GM19395 (cell line): Measurements from ENCODE around the gene CNTNAP2.
A peak's percentile ranks its signal among the peaks of the same experiment; 100 is the strongest.
"Not testable (repeated sequence)": the region's sequence is repeated elsewhere in the genome, so short reads cannot be mapped to it uniquely, and the experiment has no call there.

Experiments
- ATAC-seq: cut with Tn5 transposase; IDR thresholded peaks from one replicate; pipeline ENCODE4 v1.9.1; 2021; ENCODE audit warnings: mild to moderate bottlenecking, moderate library complexity; ENCODE audit not compliant: unreplicated experiment

Gene CNTNAP2

DNA sequence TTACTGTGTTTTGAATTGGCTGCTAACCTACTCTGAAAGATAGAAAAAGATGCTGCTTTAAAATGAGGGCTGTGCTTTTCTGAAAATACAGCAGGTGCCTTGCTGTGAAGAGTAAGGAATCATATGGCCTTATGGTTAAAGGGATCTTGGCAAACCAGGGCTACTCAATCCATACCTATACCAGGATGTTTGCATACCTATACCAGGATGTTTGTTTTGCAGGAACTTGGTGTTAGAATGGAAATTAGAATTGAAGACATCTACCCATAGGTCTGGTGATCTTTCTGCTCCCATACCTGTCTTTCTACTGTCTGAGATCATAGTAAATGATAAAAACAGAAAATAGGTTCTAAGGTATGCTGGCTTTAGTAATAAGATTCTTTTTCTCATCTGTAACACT lies 2273.8 kb downstream of the CNTNAP2 start:
- ATAC-seq = no peak

DNA sequence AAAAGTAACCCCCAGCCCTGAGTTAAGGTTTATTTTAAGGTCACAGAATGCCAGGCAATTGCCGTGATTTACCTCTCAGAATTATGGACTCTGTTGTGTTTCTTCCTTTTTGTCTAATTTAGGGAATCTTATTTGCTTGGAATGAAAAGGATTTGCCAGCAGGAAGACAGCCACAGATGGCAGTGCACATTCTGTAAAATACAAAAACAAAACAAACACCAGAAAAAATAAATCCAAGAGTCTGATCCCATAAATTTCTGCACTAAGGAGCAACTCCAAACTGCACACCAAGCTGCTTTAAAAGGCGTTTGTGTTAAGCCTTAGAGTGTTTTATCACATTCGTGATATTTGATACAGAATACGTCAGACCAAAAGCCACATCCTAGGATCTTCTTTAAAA lies 2275.0 kb downstream of the CNTNAP2 start:
- no peak for ATAC-seq

DNA sequence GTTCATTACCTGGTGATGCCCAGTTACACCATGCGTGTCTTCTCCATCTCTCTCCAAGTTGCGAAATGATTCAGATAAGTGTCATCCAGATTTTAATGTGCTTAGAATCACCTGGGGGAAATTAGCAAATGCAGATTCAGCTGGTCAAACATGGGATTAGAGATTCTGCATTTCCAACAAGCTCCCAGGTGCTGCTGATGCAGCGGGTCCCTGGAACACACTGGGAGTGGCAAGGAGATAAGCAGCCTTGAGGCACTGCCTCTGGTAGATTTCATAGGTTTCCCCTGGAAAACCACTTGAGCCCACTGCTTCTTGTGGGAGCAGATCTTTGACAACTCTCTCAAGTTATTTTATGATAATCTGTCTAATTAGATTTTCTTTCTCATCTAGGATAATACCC lies 2278.0 kb downstream of the CNTNAP2 start:
- no peak for ATAC-seq

DNA sequence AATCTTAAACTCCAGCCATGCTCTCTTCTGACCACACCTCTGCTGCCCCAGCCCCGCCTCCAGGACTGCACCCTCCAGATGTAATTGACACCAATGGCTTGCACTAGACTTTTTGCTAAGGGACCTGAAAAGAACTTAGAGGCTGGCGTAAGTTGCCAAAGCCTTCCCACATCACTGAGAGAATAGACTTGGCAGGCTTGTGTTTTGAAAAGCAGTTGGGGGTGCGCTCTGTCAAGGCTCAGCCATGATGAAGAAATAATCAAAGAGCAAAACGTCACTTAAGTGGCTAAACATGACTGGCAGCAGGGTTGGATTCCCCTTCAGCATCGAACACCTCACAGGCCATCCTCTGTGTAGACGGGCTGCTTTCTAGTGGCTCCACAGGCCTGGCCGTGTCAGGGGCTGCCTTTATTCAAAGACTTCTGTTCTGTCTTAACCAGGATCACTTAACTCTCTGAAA lies 2278.8 kb downstream of the CNTNAP2 start:
- ATAC-seq = no peak

DNA sequence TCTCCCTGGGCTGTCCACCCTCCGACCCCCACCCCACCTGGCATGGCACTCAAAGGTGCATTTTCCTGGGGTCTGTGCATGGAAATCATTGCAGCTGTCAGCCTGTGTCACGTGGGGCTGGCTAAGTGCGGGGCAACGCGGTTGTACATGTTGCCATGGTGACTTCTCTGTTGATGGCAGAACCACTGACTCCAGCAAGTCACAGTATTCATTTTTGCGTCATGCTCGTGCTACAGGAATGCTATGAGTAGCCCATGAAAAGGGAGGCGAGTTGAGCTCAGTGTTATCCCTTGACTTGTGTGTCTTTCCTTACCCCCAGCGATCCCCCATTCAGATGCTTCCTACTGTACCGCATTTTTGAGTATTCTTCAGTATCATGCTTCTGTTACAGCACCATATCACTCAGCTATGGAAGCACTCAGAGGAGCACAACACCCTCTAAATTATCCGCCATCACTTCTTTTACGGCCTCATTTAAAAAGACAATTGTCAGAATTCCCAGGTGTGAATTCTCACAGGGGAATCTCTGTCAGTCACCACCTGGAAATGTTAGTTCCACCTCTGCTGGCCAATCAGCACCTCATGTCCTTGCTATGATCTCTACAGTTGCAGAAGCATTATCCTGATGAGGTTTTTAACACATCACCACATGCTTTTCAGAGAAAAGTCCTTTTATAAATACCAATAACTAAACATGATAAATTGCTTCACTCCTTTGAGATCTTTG lies 2279.6 kb downstream of the CNTNAP2 start:
- no peak for ATAC-seq

DNA sequence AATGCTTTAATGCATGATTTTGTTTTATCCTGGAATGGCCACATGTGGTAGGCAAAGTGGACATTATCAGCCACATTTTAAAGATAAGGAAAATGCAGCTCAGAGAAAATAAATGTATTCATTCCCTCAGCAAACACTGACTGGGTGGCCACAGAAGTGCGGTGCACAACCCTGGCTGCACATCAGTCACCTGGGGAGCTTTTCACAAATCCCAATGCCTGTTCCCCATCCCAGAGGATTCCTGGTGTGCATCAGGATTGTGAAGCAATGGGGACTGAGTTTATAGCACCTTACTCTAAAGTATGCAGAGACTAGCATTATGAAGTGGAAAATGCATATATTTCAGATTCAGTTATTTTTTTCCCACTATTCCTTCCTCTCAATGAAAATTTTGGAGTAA lies 2280.5 kb downstream of the CNTNAP2 start:
- ATAC-seq = no peak

DNA sequence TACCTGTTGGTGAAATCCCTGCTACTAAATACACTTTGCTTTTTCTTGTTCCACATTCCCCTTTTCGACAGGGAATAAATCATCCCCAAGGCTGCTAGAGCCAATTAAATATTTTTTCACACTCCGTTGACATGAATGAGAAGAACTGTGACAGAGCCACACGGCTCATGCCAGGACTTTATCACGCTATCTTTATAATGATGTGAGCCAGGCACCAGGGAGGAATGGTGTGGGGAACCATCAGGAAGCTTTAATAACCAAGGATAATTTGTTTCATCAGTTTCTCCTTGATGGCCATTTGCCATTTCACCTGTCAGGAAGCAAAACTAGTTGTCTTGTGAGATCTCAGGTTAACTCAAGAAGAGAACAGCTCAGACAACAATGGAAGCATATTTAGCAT lies 2280.9 kb downstream of the CNTNAP2 start:
- ATAC-seq = no peak

DNA sequence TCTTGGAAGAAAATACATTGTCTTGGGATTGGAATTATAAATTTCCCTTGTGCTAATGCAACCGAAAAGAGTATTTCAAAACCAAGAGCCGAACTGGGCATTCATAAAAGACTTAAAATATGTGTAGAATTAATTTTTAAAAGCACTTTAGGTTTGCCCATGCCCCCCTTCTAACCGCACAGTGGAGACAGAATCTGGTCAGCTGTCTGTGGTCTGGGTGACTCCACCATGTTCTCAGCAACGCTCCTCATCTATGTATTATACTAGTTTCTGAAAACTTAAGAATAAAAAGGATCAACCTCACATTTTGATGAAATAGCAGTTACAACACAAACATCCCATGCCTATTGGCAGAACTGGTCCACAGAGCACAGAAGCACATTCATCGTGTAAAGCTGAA lies 2281.4 kb downstream of the CNTNAP2 start:
- ATAC-seq = no peak

DNA sequence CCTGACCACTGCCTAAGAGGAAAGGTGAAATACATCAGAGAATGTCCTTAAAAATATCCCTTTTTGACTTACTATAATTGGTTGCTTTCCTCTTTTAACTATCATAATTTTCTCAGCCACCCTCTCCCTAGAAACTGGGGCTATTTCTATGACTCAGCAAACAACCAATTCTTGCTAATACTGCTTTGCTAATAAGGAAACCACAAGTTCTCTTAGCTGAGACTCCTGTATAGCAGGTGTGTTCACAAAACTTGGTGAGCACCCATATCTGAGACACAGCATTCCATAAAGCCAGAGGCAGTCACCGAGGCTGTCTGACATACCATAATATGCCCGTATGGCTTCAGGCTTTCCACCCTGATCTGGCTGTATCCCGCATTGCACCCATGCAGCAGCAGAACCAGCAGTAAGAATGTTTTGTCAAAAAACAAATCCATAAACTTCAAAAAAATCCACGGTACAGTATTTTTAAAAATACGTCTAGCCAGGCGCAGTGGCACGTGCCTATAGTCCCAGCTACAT lies 2282.3 kb downstream of the CNTNAP2 start:
- peak; percentile 90 for ATAC-seq

DNA sequence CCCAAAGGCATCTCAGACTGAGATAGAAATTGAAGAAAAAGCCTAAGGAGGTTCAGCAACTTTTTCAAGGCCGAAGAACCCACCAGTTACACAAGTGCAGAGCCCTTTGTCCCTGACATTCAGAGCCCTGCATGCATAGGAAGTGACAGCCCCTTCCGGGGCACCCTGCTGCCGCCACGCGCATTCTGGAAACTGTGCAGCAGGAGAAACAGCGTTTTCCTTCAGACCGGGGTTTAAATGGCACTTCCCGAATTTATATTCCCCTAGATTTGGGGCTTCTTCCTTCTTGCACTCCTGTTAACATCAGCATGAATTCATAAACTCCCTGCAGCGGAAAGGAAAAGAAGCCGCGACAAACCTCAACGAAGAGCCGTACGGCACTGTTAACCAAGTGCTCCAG lies 2283.5 kb downstream of the CNTNAP2 start:
- ATAC-seq = no peak

DNA sequence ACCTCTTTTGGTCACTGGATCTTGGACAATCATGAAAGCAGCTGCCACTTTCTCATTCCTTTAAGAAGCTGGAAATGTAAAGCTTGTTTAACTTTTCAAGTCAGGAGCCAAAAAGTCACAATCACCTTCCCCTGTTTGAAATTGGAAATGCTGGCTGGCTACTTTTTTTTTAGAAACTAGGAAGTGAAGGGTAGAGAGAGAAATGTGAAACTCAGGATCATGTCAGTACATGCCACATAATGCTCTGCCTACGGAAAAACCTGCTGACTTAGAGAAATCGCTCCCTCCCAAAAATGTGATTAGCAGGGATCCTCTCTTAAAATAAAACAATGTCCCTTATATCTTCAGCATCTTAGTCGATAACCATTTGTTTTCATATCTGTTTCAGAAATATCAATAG lies 2285.6 kb downstream of the CNTNAP2 start:
- no peak for ATAC-seq

DNA sequence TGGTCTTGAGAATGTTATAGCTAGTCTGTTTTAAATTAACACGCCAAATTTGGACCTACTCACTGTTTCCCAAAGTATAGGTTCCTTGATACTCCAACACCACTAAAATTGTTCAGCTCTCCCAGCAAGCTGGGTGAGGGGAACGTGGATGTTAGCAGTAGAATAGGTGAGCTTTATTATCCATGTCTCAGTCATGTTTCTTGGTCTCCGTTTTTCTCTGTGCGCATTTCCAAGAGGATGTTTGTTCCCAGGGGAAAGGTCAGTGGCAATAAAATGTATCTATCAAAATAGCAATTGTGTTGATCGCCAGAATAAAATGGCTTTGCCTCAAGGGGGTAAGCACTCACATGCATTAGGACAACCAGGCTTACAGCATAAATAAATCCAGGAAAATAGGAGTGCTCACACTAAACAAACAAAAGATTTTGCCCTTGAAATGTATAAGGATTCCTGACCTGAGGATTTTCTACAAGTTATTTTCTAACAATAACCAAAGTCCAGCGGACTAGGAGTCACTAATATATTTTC lies 2286.9 kb downstream of the CNTNAP2 start:
- ATAC-seq = no peak

DNA sequence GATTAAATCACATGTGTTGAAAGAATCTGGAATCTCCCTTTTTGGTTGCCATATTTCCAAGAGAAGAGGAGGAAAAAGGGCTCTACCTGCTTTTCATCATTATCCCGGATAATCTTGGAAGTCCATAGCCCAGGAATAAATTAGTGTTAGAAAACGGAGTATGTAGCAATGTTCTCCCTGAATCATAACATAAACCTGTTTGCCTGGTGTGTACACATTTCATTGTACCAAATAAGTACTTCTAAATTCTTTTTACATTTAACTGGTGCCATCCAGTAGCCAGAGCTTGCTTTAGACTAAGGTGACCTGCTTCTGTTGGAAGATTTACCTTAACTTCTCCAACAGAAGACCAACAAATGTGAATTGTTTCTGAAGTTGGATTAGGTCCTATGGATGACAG lies 2291.7 kb downstream of the CNTNAP2 start:
- ATAC-seq = no peak

DNA sequence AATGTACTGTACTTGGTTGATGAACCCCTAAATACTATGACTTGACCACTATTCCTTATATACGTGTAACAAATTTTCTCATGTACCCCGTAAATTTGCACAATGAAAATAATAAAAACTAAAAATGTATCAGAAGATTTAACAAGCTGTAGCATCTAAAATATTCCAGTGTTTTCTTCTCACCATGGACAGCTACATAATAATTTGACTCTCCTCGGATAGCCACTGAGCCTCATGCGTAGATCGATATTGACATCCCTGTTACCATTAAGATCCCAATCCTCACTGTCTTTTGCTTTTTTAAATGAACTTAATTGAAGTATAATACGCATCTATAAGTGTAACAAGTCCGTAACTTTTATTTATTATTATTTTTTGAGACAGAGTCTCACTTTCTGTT lies 2294.3 kb downstream of the CNTNAP2 start:
- ATAC-seq = no peak

DNA sequence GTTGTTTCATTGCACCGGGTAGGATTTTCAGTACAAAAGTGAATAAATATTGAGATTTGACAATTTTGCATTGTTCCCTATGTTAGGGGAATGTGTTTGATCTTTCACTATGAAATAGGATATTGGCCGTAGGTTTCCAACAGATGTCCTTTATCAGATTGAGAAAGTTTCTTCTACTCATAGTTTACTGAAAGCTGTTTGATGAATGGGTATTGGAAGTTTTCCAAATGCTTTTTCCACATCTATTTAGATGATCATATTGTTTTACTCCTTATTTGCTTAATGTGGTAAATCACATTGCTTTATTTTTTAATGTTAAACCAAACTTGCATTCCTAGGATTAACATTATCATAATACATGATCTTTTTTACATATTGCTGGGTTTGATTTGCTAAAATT lies 2296.1 kb downstream of the CNTNAP2 start:
- no peak for ATAC-seq

DNA sequence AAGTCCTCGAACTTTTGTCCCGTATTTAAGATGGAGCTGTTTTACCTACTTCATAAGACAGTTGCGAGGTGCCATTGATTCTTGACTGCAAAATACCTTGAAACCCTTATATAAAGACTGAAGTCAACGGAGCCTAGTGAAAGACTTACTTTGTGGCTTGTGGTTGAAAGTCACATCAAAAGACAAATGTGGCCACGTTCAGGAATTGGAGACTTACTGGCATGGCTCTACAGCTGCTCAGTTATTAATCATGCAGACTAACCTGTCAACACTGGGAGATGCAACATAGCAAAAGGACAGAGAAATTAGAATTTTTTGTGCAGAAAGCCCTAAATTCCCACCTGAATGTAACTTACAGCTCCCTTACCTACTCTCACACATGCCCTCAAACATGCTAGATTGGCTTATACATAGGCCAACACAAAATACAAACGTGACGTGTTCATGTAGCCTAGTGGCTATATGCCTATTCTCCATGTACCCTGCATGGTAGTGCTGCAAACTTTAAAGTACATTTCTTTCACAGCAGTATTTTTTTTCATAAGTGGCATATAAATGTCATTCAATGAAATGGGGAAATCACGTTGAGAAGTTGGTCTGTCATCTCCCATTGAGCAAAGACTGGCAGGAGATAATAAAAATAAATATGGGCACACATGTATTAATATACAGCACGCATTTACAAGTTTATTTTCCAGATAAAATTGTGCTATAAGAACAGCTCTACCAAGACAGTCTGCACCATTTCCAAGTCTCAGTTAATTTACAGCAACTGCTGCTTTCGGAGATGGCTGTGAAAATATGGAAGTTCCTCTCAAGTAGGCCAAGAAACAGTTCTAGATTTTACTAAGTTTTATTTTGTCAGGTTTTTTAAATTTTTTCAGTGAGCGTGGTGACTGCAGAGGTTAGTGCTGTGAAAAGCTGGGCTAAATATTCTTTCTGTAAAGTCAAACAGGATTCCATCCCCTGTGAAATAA lies 2303.5 kb downstream of the CNTNAP2 start:
- peak; percentile 99 for ATAC-seq

DNA sequence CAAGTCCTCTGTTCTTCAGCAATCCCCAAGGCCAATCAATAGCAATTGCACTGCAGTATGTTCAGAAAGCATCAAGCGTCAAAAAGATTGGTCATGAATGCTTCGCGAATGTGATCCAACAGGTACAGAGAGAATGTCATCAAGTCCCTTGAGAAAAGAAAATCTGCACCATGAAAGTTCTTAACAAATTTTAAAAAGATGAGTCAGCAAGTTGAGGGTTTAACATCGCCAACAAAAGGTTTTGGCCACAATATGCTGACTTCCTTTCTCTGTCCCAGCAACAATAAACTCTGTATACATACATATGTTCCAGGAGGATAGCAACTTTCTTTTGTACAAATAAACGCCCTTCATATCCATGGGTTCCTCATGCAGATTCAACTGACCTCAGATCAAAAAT lies 2305.4 kb downstream of the CNTNAP2 start:
- no peak for ATAC-seq

DNA sequence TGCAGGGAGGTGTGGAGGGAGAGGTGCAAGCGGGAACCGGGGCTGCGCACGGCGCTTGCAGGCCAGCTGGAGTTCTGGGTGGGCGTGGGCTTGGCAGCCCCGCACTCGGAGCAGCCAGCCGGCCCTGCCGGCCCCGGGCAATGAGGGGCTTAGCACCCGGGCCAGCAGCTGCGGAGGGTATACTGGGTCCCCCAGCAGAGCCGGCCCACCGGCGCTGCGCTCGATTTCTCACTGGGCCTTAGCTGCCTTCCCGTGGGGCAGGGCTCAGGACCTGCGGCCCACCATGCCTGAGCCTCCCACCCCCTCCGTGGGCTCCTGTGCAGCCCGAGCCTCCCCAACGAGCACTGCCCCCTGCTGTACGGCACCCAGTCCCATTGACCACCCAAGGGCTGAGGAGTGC lies 2309.8 kb downstream of the CNTNAP2 start:
- not testable (repeated sequence) for ATAC-seq

DNA sequence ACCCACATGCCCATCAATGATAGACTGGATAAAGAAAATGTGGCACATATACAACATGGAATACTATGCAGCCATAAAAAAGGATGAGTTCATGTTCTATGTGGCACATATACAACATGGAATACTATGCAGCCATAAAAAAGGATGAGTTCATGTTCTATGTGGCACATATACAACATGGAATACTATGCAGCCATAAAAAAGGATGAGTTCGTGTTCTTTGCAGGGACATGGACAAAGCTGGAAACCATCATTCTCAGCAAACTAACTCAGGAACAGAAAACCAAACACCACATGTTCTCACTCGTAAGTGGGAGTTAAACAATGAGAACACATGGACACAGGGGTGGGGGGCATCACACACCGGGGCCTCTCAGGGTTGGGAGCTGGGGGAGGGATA lies 2314.1 kb downstream of the CNTNAP2 start:
- not testable (repeated sequence) for ATAC-seq

DNA sequence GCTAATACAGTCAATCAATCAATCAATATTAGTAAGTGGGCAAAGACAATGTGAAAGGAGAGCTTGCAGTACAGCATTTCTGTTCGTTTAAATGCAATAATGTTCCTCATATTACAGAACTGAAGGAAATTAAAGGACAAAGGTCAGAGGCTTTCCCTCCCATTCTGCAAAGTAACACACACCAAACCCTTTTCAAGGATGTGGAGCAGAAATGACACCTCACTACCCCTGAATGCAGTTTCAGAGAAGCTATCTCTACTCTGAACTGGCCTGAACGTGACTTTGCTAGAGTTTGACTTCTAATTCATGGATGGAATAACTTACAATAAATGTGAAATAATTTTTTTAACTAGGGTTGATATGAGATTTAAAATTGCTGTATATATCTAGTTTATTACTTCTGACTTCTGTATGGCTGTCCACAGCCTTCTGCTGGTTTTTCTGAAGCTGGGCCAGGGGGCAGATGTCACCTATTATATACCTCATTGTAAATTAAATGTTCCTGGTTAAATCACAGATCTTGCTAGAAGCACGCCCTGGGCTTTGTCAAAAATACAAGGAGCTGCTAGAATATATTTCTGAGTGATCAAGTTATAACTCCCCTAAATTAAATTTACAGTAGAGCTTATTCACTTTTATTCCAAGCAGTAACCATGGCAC lies 2317.1 kb downstream of the CNTNAP2 start:
- ATAC-seq = no peak

DNA sequence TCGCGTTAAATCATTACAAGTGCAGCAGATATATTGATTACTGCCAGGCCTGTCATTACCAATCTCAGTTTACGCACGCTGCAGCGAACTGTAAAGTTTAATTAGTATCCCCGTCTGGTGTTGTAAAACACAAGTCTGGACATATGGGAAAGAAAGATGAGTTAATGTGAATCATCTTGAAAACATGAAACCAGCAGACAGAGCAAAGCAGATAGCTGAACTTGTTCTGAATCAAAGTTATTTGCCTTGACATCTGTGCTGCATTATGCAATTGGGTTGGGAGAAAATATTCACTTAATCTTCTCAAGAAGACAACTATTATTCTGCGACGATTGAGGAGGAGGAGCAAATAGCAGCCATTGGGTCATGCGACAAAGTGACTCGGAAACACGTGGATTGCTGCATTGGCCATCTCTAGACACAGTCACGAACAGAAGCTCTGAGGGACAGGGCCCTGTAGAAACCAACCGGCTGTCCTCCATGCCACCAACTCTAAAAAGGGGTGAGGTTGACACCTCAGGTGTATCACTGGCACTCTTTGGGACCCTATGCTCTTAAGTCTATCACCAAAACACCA lies 2317.7 kb downstream of the CNTNAP2 start:
- no peak for ATAC-seq
